Measurements from ENCODE around the gene RLIM. TPM values are rescaled to one million over a fixed set of nuclear protein-coding genes. Genes with fewer than 3 reads are reported as not detected.

The RLIM gene
- total RNA-seq, 4 donors from 2014 or later, result 19.3 to 47.5 (median 25.0) TPM

- Histone ChIP-seq H3K27me3 (no peaks in the 10 kb centered on the region), H3K4me3 (no peak overlapping the region), H3K27ac (replicated peaks in 1 of 4) (no peak overlapping the region), H3K36me3 (no peaks in the 10 kb centered on the region), H3K9me3 (no peaks in the 10 kb centered on the region), H3K4me1 (no peaks in the 10 kb centered on the region)
- TF ChIP-seq POLR2AphosphoS5 (IDR thresholded peaks at IDR 0.05), result no peak
- no peak for TF ChIP-seq POLR2A (IDR thresholded peaks at IDR 0.05; ENCODE audit: low read depth)
- no peak for TF ChIP-seq CTCF (IDR thresholded peaks at IDR 0.05)
- no peak for TF ChIP-seq EP300 (IDR thresholded peaks at IDR 0.05)
- 48% methylated on average over 2 of the region's 2 CpGs for WGBS
- no peak for DNase-seq (ENCODE audit: extremely low spot score)
- intact Hi-C loops (cut with DNase I), result loop anchor here (2.0 kb wide), 1 partner anchor 169 kb away; no protein-coding TSS in a partner anchor
Measured at GRCh38 chrX:74551934-74552333, 62.5 kb downstream of the RLIM start.

- Histone ChIP-seq H3K4me3 (no peak overlapping the region), H3K4me1 (no peaks in the 10 kb centered on the region), H3K27ac (replicated peaks in 1 of 4) (peak overlapping the region in 1 of 4 donors; percentile 34), H3K27me3 (no peaks in the 10 kb centered on the region), H3K36me3 (no peaks in the 10 kb centered on the region), H3K9me3 (no peaks in the 10 kb centered on the region)
- DNase-seq (ENCODE audit: extremely low spot score), result peak; percentile 94
- 27% methylated on average over 16 of the region's 24 CpGs for WGBS
- intact Hi-C loops (cut with DNase I), result loop anchor here (2.0 kb wide), 1 partner anchor 168 kb away; no protein-coding TSS in a partner anchor
- TF ChIP-seq EP300 (IDR thresholded peaks at IDR 0.05) (no peak), POLR2AphosphoS5 (IDR thresholded peaks at IDR 0.05) (peak in 1 of 2 donors; percentile 62), CTCF (IDR thresholded peaks at IDR 0.05) (peak; percentile 93 to 97 (median 96))
Measured at GRCh38 chrX:74550295-74550802, 64.1 kb downstream of the RLIM start.

- WGBS, result 90% methylated on average over 1 of the region's 1 CpG
- no peak for DNase-seq (ENCODE audit: extremely low spot score)
- no peaks in the 10 kb centered on the region for H3K27me3 ChIP-seq
- no peak overlapping the region for H3K4me3 ChIP-seq
- no peaks in the 10 kb centered on the region for H3K9me3 ChIP-seq
- no peak for TF ChIP-seq POLR2AphosphoS5 (IDR thresholded peaks at IDR 0.05)
- no peak for TF ChIP-seq POLR2A (IDR thresholded peaks at IDR 0.05; ENCODE audit: low read depth)
- no peak for TF ChIP-seq CTCF (IDR thresholded peaks at IDR 0.05)
- no peak for TF ChIP-seq EP300 (IDR thresholded peaks at IDR 0.05)
- no peaks in the 10 kb centered on the region for H3K36me3 ChIP-seq
- intact Hi-C loops (cut with DNase I), result no loop called here
- no peaks in the 10 kb centered on the region for H3K4me1 ChIP-seq
- no peak overlapping the region for H3K27ac ChIP-seq (replicated peaks in 1 of 4)
Measured at GRCh38 chrX:74546984-74547383, 67.4 kb downstream of the RLIM start.

GRCh38 chrX:74545880-74546523, 68.4 kb downstream of the RLIM start:
- intact Hi-C loops (cut with DNase I), result no loop called here
- Histone ChIP-seq H3K27me3 (no peaks in the 10 kb centered on the region), H3K36me3 (no peaks in the 10 kb centered on the region), H3K9me3 (no peaks in the 10 kb centered on the region), H3K27ac (replicated peaks in 1 of 4) (no peak overlapping the region), H3K4me1 (no peaks in the 10 kb centered on the region), H3K4me3 (no peak overlapping the region)
- no peak for TF ChIP-seq CTCF (IDR thresholded peaks at IDR 0.05)
- TF ChIP-seq EP300 (IDR thresholded peaks at IDR 0.05), result no peak
- TF ChIP-seq POLR2A (IDR thresholded peaks at IDR 0.05; ENCODE audit: low read depth), result no peak
- TF ChIP-seq POLR2AphosphoS5 (IDR thresholded peaks at IDR 0.05), result no peak
- WGBS, result 45% methylated on average over 1 of the region's 1 CpG
- no peak for DNase-seq (ENCODE audit: extremely low spot score)
